IMR-90 (cell line): ENCODE results near the gene SLC26A4. TPM values are rescaled to one million over a fixed set of nuclear protein-coding genes. Genes with fewer than 3 reads are reported as not detected.

Experiments used
- ATAC-seq: fragments of 200-7000 bp; cut with Tn5 transposase; 2 replicates; pipeline ENCODE4 v1.9.1; 2020; ENCODE audit warnings: low read depth, mild to moderate bottlenecking, moderate library complexity
- BruUV-seq: library from RNA; stranded (reverse); fragments of 400-500 nt; replicated peaks from 2 replicates; lab custom pipeline; 2021; lab: Mats Ljungman, UMichigan
- CTCF ChIA-PET: fragments of 300-600 bp; formaldehyde crosslinking; extraction: SDS; loops from one replicate; lab custom pipeline; 2021; ENCODE audit warnings: antibody characterized with exemption; lab: Yijun Ruan, JAX
- POLR2A ChIA-PET: fragments of 300-600 bp; sonication (Branson Sonifier 250); formaldehyde crosslinking; loops from one replicate; lab custom pipeline; 2022; ENCODE audit warnings: antibody characterized with exemption; ENCODE audit not compliant: unreplicated experiment; lab: Charles Lee
- DNase-seq: peaks from one replicate; pipeline ENCODE4 v3.0.0; 2013
- H2AFZ ChIP-seq: replicated peaks from 2 replicates; pipeline ENCODE3; 2013; ENCODE audit warnings: low read length, mild to moderate bottlenecking; ENCODE audit not compliant: poor library complexity
- H2AK5ac ChIP-seq: 2 replicates; pipeline ENCODE4 v1.6.1; 2013; ENCODE audit warnings: low read depth, low read length, inconsistent platforms
- H2AK9ac ChIP-seq: replicated peaks from 2 replicates; pipeline ENCODE3; 2013; ENCODE audit warnings: mild to moderate bottlenecking, low read depth, low read length, moderate library complexity; ENCODE audit not compliant: poor library complexity
- H2BK120ac ChIP-seq: 2 replicates; pipeline ENCODE4 v1.6.1; 2013; ENCODE audit warnings: low read depth, low read length, inconsistent platforms
- H2BK15ac ChIP-seq: 3 replicates; pipeline ENCODE4 v1.6.1; 2013; ENCODE audit warnings: low read depth, low read length, inconsistent platforms
- H2BK20ac ChIP-seq: 2 replicates; pipeline ENCODE4 v1.6.1; 2013; ENCODE audit warnings: low read depth, mild to moderate bottlenecking, inconsistent platforms, low read length, moderate library complexity
- H2BK5ac ChIP-seq: 2 replicates; pipeline ENCODE4 v1.6.1; 2013; ENCODE audit warnings: mild to moderate bottlenecking, low read depth, low read length, inconsistent platforms; ENCODE audit not compliant: poor library complexity, severe bottlenecking
- H3K14ac ChIP-seq: replicated peaks from 2 replicates; pipeline ENCODE4 v1.6.1; 2013; ENCODE audit warnings: low read depth, low read length, inconsistent platforms
- H3K18ac ChIP-seq: 2 replicates; pipeline ENCODE4 v1.6.1; 2013; ENCODE audit warnings: low read depth, low read length, control low read depth
- H3K23ac ChIP-seq: 2 replicates; pipeline ENCODE4 v1.6.1; 2013; ENCODE audit warnings: low read depth, low read length, inconsistent platforms
- H3K27ac ChIP-seq: 2 replicates; pipeline ENCODE4 v1.5.1; 2013; ENCODE audit warnings: mild to moderate bottlenecking, control low read depth, low read length; ENCODE audit not compliant: insufficient read depth
- H3K27me3 ChIP-seq: 2 replicates; pipeline ENCODE4 v1.6.1; 2013; ENCODE audit warnings: low read length; ENCODE audit not compliant: control insufficient read depth, insufficient read depth
- H3K36me3 ChIP-seq: 2 replicates; pipeline ENCODE4 v1.6.1; 2013; ENCODE audit warnings: low read length, mixed read lengths; ENCODE audit not compliant: control insufficient read depth, insufficient read depth
- H3K4ac ChIP-seq: 2 replicates; pipeline ENCODE4 v1.6.1; 2013; ENCODE audit warnings: low read depth, low read length, inconsistent platforms
- H3K4me1 ChIP-seq: 2 replicates; pipeline ENCODE4 v1.6.1; 2013; ENCODE audit warnings: low read length, mixed read lengths; ENCODE audit not compliant: control insufficient read depth, insufficient read depth
- H3K4me2 ChIP-seq: 2 replicates; pipeline ENCODE4 v1.6.1; 2013; ENCODE audit warnings: low read depth, mild to moderate bottlenecking, control low read depth, low read length, moderate library complexity
- H3K4me3 ChIP-seq: 2 replicates; pipeline ENCODE4 v1.5.1; 2013; ENCODE audit warnings: low read depth, mild to moderate bottlenecking, control low read depth, low read length, moderate library complexity; ENCODE audit not compliant: insufficient read depth
- H3K56ac ChIP-seq: 2 replicates; pipeline ENCODE4 v1.6.1; 2013; ENCODE audit warnings: low read length, inconsistent platforms; ENCODE audit not compliant: insufficient read depth; ENCODE audit errors: extremely low read depth
- H3K79me1 ChIP-seq, 2 experiments: 2 replicates each; pipeline ENCODE4 v1.6.1; 2013; ENCODE audit warnings: low read length in 2 of 2, inconsistent platforms in 1 of 2, low read depth in 1 of 2
- H3K9ac ChIP-seq: 2 replicates; pipeline ENCODE4 v1.6.1; 2013; ENCODE audit warnings: low read depth, low read length, control low read depth
- H3K9me1 ChIP-seq: 2 replicates; pipeline ENCODE4 v1.6.1; 2013; ENCODE audit warnings: low read length, inconsistent platforms; ENCODE audit not compliant: insufficient read depth
- H3K9me3 ChIP-seq: 2 replicates; pipeline ENCODE4 v1.6.1; 2013; ENCODE audit warnings: low read length; ENCODE audit not compliant: control insufficient read depth, insufficient read depth
- H4K20me1 ChIP-seq: 2 replicates; pipeline ENCODE4 v1.6.1; 2013; ENCODE audit warnings: low read length, inconsistent platforms; ENCODE audit not compliant: insufficient read depth
- H4K5ac ChIP-seq: 2 replicates; pipeline ENCODE4 v1.6.1; 2013; ENCODE audit warnings: mild to moderate bottlenecking, low read depth, low read length, control low read depth
- H4K8ac ChIP-seq, 2 experiments: 2 replicates each; pipeline ENCODE4 v1.6.1; 2013; ENCODE audit warnings: low read depth in 2 of 2, low read length in 2 of 2, control low read depth in 1 of 2, inconsistent platforms in 1 of 2
- H4K91ac ChIP-seq: 2 replicates; pipeline ENCODE4 v1.6.1; 2013; ENCODE audit warnings: low read depth, low read length, inconsistent platforms; ENCODE audit not compliant: insufficient read depth
- BHLHE40 ChIP-seq: fragments of 150-350 bp; IDR thresholded peaks from 2 replicates; pipeline ENCODE4 v1.6.1; 2016; ENCODE audit warnings: mild to moderate bottlenecking, low read depth, low read length
- MAZ ChIP-seq: IDR thresholded peaks from 2 replicates; pipeline ENCODE4 v1.6.1; 2012; ENCODE audit warnings: low read depth, mild to moderate bottlenecking, low read length, improper control_type of control experiment, moderate library complexity, borderline replicate concordance
- RAD21 ChIP-seq: IDR thresholded peaks from 2 replicates; pipeline ENCODE4 v1.6.1; 2012; ENCODE audit warnings: low read length, improper control_type of control experiment
- WGBS, 2 experiments: methylation state at CpG; one replicate each; pipeline versions ENCODE4 v1.1.5 to v1.1.7; 2013; ENCODE audit warnings: missing lambda C conversion rate in 2 of 2; ENCODE audit not compliant: insufficient read length in 1 of 2; ENCODE audit errors: extremely low coverage in 2 of 2; 5-methylcytosine and 5-hydroxymethylcytosine counted together
- dilution Hi-C: fragments of 300-500 bp; cut with HindIII; formaldehyde crosslinking; loops from one replicate; pipeline ENCODE4 v1.14.3; 2018; ENCODE audit warnings: low sequenced_read_pairs; ENCODE audit not compliant: unreplicated experiment
- in situ Hi-C: fragments of 300-500 bp; cut with MboI; formaldehyde crosslinking; loops from 3 replicates; pipeline ENCODE4 v1.14.3; 2019; ENCODE audit warnings: low sequenced_read_pairs, inconsistent platforms, mixed read lengths
- intact Hi-C: fragments of 100-400 bp; cut with micrococcal nuclease; formaldehyde crosslinking; loops from 2 replicates; pipeline ENCODE4 v1.10.0; 2022
- polyA plus RNA-seq, 3 experiments: library from polyadenylated mRNA; depleted of rRNA; stranded (reverse); fragments of >200 nt; gene quantifications; 2 replicates each; pipeline ENCODE4 v1.2.3, GENCODE V29; 2012; ENCODE audit warnings: low replicate concordance in 1 of 3
- total RNA-seq: library from RNA; depleted of rRNA; stranded (reverse); fragments of >200 nt; gene quantifications from 2 replicates; pipeline ENCODE4 v1.2.3, GENCODE V29; 2012
- TF ChIP-seq, protein P1 (sequence below): conservative IDR thresholded peaks from 2 replicates; pipeline ENCODE4 v1.5.1; 2012; ENCODE audit warnings: mild to moderate bottlenecking, low read depth, low read length, improper control_type of control experiment
- TF ChIP-seq, protein P2 (sequence below): fragments of 150-350 bp; IDR thresholded peaks from 2 replicates; pipeline ENCODE4 v1.6.1; 2017; ENCODE audit warnings: mild to moderate bottlenecking, antibody characterized with exemption, low read length, low read depth
- TF ChIP-seq, protein P3 (sequence below): fragments of 150-350 bp; IDR thresholded peaks from 2 replicates; pipeline ENCODE4 v1.6.1; 2016; ENCODE audit warnings: low read depth, mild to moderate bottlenecking, low read length, moderate library complexity, borderline replicate concordance

The SLC26A4 gene
- total and polyA plus RNA-seq, 2 of the 4 experiments (the other 2 are of a cell fraction), result 0.09 to 1.1 TPM

DNA sequence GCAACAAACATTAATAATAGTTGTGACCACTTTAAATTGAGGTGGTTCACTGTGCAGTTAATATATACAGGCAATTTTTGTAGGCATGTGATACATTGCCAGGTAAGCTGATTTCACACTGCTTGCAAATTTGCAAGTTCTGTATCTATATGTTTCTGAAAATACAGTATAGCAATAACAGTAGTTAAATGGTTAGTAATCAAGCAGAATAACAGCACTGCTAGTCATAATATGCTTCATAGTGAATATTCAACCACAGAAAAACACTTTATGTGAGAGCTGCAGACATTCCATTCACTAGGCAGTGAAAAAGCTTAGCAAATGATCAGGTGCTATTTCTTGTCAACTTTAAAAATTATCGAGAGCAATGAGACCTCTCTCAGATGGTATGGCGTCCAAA is 28.9 kb downstream of the SLC26A4 start:
- dilution Hi-C loops, result no loop called here
- WGBS, 2 experiments, result 100% methylated on average over 2 of the region's 2 CpGs; no CpG with 5 or more reads in 1 of the 2 experiments
- POLR2A ChIA-PET, result no interaction called here

More for the DNA sequence above, 28.9 kb downstream of the SLC26A4 start:
- Histone ChIP-seq H2AK5ac (no peak overlapping the region), H4K91ac (no peak overlapping the region), H4K8ac (no peak overlapping the region), H3K4ac (no peak overlapping the region), H3K9ac (no peak overlapping the region), H3K23ac (no peak overlapping the region), H3K79me1 (no peaks in the 10 kb centered on the region), H2AFZ (no peak overlapping the region), H2BK120ac (no peak overlapping the region), H4K20me1 (no peaks in the 10 kb centered on the region), H2BK5ac (no peak overlapping the region), H3K18ac (no peak overlapping the region), H3K27ac (no peak overlapping the region), H2BK15ac (no peak overlapping the region), H2AK9ac (no peak overlapping the region), H3K56ac (no peak overlapping the region), H3K9me1 (peaks cover 10% of the 10 kb centered on the region), H4K5ac (no peak overlapping the region), H3K36me3 (no peaks in the 10 kb centered on the region), H3K4me3 (no peak overlapping the region), H3K9me3 (no peaks in the 10 kb centered on the region), H2BK20ac (no peak overlapping the region), H3K14ac (no peak overlapping the region), H3K4me2 (no peak overlapping the region), H3K4me1 (peaks cover 17% of the 10 kb centered on the region), H3K27me3 (no peaks in the 10 kb centered on the region)
- in situ Hi-C loops, result no loop called here
- BruUV-seq, result no TSS peak
- DNase-seq (no peak), ATAC-seq (no peak)
- intact Hi-C loops, result no loop called here
- CTCF ChIA-PET, result interaction anchor here (0.7 to 0.8 kb wide), 2 partner anchors 45 to 432 kb away, joined by 3 read pairs; no protein-coding TSS in a partner anchor
- no peak for TF ChIP-seq RAD21
- TF ChIP-seq, protein P1, sequence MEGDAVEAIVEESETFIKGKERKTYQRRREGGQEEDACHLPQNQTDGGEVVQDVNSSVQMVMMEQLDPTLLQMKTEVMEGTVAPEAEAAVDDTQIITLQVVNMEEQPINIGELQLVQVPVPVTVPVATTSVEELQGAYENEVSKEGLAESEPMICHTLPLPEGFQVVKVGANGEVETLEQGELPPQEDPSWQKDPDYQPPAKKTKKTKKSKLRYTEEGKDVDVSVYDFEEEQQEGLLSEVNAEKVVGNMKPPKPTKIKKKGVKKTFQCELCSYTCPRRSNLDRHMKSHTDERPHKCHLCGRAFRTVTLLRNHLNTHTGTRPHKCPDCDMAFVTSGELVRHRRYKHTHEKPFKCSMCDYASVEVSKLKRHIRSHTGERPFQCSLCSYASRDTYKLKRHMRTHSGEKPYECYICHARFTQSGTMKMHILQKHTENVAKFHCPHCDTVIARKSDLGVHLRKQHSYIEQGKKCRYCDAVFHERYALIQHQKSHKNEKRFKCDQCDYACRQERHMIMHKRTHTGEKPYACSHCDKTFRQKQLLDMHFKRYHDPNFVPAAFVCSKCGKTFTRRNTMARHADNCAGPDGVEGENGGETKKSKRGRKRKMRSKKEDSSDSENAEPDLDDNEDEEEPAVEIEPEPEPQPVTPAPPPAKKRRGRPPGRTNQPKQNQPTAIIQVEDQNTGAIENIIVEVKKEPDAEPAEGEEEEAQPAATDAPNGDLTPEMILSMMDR, result no peak
- no peak for TF ChIP-seq BHLHE40
- TF ChIP-seq, protein P2, sequence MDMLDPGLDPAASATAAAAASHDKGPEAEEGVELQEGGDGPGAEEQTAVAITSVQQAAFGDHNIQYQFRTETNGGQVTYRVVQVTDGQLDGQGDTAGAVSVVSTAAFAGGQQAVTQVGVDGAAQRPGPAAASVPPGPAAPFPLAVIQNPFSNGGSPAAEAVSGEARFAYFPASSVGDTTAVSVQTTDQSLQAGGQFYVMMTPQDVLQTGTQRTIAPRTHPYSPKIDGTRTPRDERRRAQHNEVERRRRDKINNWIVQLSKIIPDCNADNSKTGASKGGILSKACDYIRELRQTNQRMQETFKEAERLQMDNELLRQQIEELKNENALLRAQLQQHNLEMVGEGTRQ, result no peak
- TF ChIP-seq, protein P3, sequence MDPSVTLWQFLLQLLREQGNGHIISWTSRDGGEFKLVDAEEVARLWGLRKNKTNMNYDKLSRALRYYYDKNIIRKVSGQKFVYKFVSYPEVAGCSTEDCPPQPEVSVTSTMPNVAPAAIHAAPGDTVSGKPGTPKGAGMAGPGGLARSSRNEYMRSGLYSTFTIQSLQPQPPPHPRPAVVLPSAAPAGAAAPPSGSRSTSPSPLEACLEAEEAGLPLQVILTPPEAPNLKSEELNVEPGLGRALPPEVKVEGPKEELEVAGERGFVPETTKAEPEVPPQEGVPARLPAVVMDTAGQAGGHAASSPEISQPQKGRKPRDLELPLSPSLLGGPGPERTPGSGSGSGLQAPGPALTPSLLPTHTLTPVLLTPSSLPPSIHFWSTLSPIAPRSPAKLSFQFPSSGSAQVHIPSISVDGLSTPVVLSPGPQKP, result no peak
- no peak for TF ChIP-seq MAZ
